PC-9 (cell line): ENCODE results near the gene RDH11. TPM values are rescaled to one million over a fixed set of nuclear protein-coding genes. Genes with fewer than 3 reads are reported as not detected.

Experiments
- BruUV-seq: library from RNA; stranded (reverse); fragments of 400-500 nt; replicated peaks from 2 replicates; lab custom pipeline; 2021; lab: Mats Ljungman, UMichigan
- CTCF ChIA-PET: fragments of 300-600 bp; sonication (Branson Sonifier 250); formaldehyde crosslinking; loops from one replicate; lab custom pipeline; 2022; ENCODE audit warnings: antibody characterized with exemption; lab: Charles Lee
- POLR2A ChIA-PET: fragments of 300-600 bp; sonication (Branson Sonifier 250); formaldehyde crosslinking; loops from one replicate; lab custom pipeline; 2022; ENCODE audit warnings: antibody characterized with exemption; ENCODE audit not compliant: unreplicated experiment; lab: Charles Lee
- DNase-seq, 2 experiments: peaks; one replicate each; pipeline versions ENCODE4 v3.0.0 to v3.0.0-alpha.2; 2015 to 2022; ENCODE audit warnings: mixed read lengths in 1 of 2
- H2AFZ ChIP-seq: fragments of 200-600 bp; sonication (generic); 2 replicates; pipeline ENCODE4 v1.8.1; 2017; ENCODE audit warnings: antibody characterized with exemption
- H3F3A ChIP-seq: fragments of 200-600 bp; sonication (generic); 2 replicates; pipeline ENCODE4 v1.8.1; 2017; ENCODE audit warnings: antibody characterized with exemption, mild to moderate bottlenecking, low read depth; ENCODE audit not compliant: insufficient read depth
- H3K27ac ChIP-seq: fragments of 200-600 bp; sonication (generic); 2 replicates; pipeline ENCODE4 v1.6.1; 2016; ENCODE audit warnings: mixed run types
- H3K27me3 ChIP-seq: fragments of 200-600 bp; sonication (generic); 2 replicates; pipeline ENCODE4 v1.6.1; 2016; ENCODE audit warnings: low read depth, mixed run types; ENCODE audit not compliant: insufficient read depth
- H3K36me3 ChIP-seq: fragments of 200-600 bp; sonication (generic); 2 replicates; pipeline ENCODE4 v1.6.1; 2016; ENCODE audit warnings: low read depth, mixed run types
- H3K4me1 ChIP-seq: fragments of 200-600 bp; sonication (generic); replicated peaks from 2 replicates; pipeline ENCODE4 v1.6.1; 2016; ENCODE audit warnings: mixed run types; ENCODE audit not compliant: insufficient read depth
- H3K4me2 ChIP-seq: fragments of 200-600 bp; sonication (generic); 2 replicates; pipeline ENCODE4 v1.6.1; 2017; ENCODE audit warnings: mixed run types
- H3K4me3 ChIP-seq: fragments of 200-600 bp; sonication (generic); 2 replicates; pipeline ENCODE4 v1.6.1; 2016; ENCODE audit warnings: mixed run types
- H3K79me2 ChIP-seq: fragments of 200-600 bp; sonication (generic); 2 replicates; pipeline ENCODE4 v1.6.1; 2017; ENCODE audit warnings: low read depth, mixed run types
- H3K9me2 ChIP-seq: fragments of 200-600 bp; sonication (generic); 2 replicates; pipeline ENCODE4 v1.8.1; 2017; ENCODE audit warnings: mild to moderate bottlenecking; ENCODE audit not compliant: insufficient read depth
- H3K9me3 ChIP-seq: fragments of 200-600 bp; sonication (generic); 2 replicates; pipeline ENCODE4 v1.8.1; 2016; ENCODE audit warnings: low read depth; ENCODE audit not compliant: insufficient read depth
- H4K20me1 ChIP-seq: fragments of 200-600 bp; sonication (generic); 2 replicates; pipeline ENCODE4 v1.8.1; 2017; ENCODE audit not compliant: insufficient read depth
- CTCF ChIP-seq: fragments of 200-600 bp; sonication (generic); conservative IDR thresholded peaks from 2 replicates; pipeline ENCODE4 v1.6.1; 2017; ENCODE audit warnings: mixed run types, antibody characterized with exemption, mild to moderate bottlenecking, moderate library complexity
- EZH2 ChIP-seq: fragments of 200-600 bp; sonication (generic); IDR thresholded peaks from 2 replicates; pipeline ENCODE4 v1.8.0; 2017; ENCODE audit warnings: antibody characterized with exemption, low read depth
- intact Hi-C: fragments of 100-400 bp; cut with micrococcal nuclease; formaldehyde crosslinking; loops from one replicate; pipeline ENCODE4 v1.10.0; 2022; ENCODE audit not compliant: unreplicated experiment
- total RNA-seq: library from RNA; stranded (reverse); gene quantifications from 2 replicates; pipeline ENCODE4 v1.2.3, GENCODE V29; 2021

The RDH11 gene
- total RNA-seq, 1 experiment from 2014 or later: 97.0 TPM

DNA sequence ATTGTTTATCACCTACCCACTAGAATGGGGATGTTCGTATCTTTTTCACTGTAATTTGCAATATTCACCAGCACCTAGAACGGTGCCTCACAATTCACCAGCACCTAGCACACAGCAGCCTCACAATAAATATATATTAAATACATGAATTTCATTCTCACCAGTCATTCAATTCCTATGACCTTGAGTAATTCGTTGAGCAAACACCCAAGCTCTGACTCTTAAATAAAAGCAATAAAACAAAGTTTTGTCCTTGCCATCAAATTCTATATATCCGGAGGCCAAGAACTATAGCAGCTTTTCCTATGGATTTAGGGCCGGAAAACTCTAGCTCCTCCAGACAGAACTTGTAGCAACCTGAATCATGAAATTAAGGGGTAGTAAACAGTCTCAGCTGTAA lies 22.1 kb downstream of the RDH11 start:
- no TSS peak for BruUV-seq
- H3K9me3 ChIP-seq: no peaks in the 10 kb centered on the region
- no peaks in the 10 kb centered on the region for H3K9me2 ChIP-seq
- peak overlapping the region; percentile 87 for H3K4me3 ChIP-seq
- CTCF ChIA-PET: interaction anchor here (2.0 kb wide), 1 partner anchor 30 kb away, joined by 5 read pairs; no protein-coding TSS in a partner anchor
- H3K27ac ChIP-seq: 0 out of 2 replicates have a peak overlapping the region, but pooled peaks have one; percentile 79
- POLR2A ChIA-PET: no interaction called here
- intact Hi-C loops: no loop called here
- peaks cover 17% of the 10 kb centered on the region for H3K4me1 ChIP-seq
- H3K79me2 ChIP-seq: peaks cover 55% of the 10 kb centered on the region
- H2AFZ ChIP-seq: no peak overlapping the region
- TF ChIP-seq EZH2 (no peak), CTCF (no peak)
- peaks cover 37% of the 10 kb centered on the region for H3F3A ChIP-seq
- no peaks in the 10 kb centered on the region for H3K27me3 ChIP-seq
- no peak for DNase-seq
- peaks cover 19% of the 10 kb centered on the region for H3K36me3 ChIP-seq
- H3K4me2 ChIP-seq: peak overlapping the region; percentile 98
- H4K20me1 ChIP-seq: peaks cover 51% of the 10 kb centered on the region

DNA sequence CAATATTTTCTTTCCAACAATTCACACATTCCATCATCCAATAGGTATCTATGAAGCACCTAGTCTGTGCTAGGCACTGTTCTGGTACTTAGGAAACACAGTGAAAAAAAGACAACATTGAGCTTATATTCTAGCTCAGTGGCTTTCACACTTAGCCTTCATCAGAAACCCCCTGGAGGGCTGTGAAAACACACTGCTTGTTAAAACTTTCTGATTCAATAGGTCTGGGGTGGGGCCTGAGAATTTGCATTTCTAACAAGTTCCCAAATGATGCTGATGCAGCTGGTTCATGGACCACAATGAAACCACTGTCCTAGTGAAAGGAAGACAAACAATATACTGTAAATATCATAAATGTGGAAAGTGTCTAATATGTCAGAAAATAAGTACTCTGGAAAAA lies 27.0 kb downstream of the RDH11 start:
- DNase-seq: no peak
- no peaks in the 10 kb centered on the region for H3K9me3 ChIP-seq
- no peak overlapping the region for H3K4me3 ChIP-seq
- no peak overlapping the region for H2AFZ ChIP-seq
- H3F3A ChIP-seq: 0 out of 2 replicates have a peak, but pooled peaks cover 13% of the 10 kb centered on the region
- no peak overlapping the region for H3K27ac ChIP-seq
- H3K27me3 ChIP-seq: no peaks in the 10 kb centered on the region
- ChIA-PET CTCF (interaction anchor here (0.6 to 1.1 kb wide), 2 partner anchors 36 to 308 kb away, joined by 3 to 5 read pairs; partner anchors contain the start of gene EIF2S1), POLR2A (interaction anchor here (0.6 kb wide), 1 partner anchor 197 kb away, joined by 3 read pairs; no protein-coding TSS in a partner anchor)
- H3K4me2 ChIP-seq: no peak overlapping the region
- peaks cover 10% of the 10 kb centered on the region for H3K4me1 ChIP-seq
- peaks cover 90% of the 10 kb centered on the region for H3K79me2 ChIP-seq
- no TSS peak for BruUV-seq
- intact Hi-C loops: loop anchor here (5.0 kb wide), 1 partner anchor 34 kb away; the partner anchor contains the start of gene RDH12
- TF ChIP-seq CTCF (no peak), EZH2 (no peak)
- H3K9me2 ChIP-seq: no peaks in the 10 kb centered on the region
- H4K20me1 ChIP-seq: peaks cover 66% of the 10 kb centered on the region
- no peaks in the 10 kb centered on the region for H3K36me3 ChIP-seq

DNA sequence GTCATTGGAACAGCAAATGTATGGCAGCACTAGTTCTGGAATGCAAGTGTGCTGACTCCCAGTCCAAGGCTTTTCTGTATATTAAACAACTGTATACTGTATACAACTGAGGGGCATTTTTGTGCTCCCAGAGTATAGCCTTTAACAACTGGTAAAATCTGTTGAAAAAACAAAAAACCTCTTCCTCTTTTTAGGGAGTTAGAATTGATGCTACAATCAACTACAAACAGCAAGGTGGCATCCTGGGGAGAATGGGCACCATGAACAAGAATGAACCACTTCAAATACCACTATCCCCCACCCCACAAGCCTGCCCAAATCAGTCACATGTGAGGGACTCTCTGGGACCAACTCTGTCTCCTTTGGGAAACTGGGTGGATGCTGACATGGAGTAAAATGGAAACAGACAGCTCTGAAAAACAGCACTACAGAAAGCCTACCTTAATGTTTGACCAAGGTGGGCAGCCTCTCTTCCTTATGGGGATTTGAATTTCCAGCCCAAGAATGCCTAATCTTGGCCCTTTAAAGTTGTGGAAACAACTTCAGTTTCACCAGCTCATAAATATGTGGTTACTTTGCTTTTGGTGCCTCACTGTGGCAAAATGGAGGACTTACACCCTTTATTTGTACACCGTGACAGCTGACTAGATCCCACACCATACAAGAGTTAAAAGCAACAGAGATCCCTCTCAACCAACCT lies 28.7 kb downstream of the RDH11 start:
- H3K4me3 ChIP-seq: no peak overlapping the region
- TF ChIP-seq CTCF: peak; percentile 85
- TF ChIP-seq EZH2: no peak
- intact Hi-C loops: loop anchor here (1.0 to 5.0 kb wide), 4 partner anchors 35 to 140 kb away; partner anchors contain the start of genes ARG2 and RDH12

More for the DNA sequence above, 28.7 kb downstream of the RDH11 start:
- no TSS peak for BruUV-seq
- ChIA-PET CTCF (interaction anchor here (0.6 to 1.1 kb wide), 8 partner anchors 36 to 239 kb away, joined by 3 to 16 read pairs (median 4); partner anchors contain the start of genes ARG2 and PIGH), POLR2A (interaction anchor here (0.9 kb wide), 1 partner anchor 34 kb away, joined by 7 read pairs; no protein-coding TSS in a partner anchor)
- no peaks in the 10 kb centered on the region for H3K27me3 ChIP-seq
- no peaks in the 10 kb centered on the region for H3K9me2 ChIP-seq
- no peaks in the 10 kb centered on the region for H3K9me3 ChIP-seq
- H3K27ac ChIP-seq: no peak overlapping the region
- H3K4me1 ChIP-seq: no peaks in the 10 kb centered on the region
- H3K4me2 ChIP-seq: no peak overlapping the region
- H4K20me1 ChIP-seq: peaks cover 52% of the 10 kb centered on the region
- 0 out of 2 replicates have a peak, but pooled peaks cover 13% of the 10 kb centered on the region for H3F3A ChIP-seq
- no peak overlapping the region for H2AFZ ChIP-seq
- peaks cover 78% of the 10 kb centered on the region for H3K79me2 ChIP-seq
- peak; percentile 9 to 49 for DNase-seq
- no peaks in the 10 kb centered on the region for H3K36me3 ChIP-seq
